ENCODE measurements around the gene FAM107B. TPM values are rescaled to one million over a fixed set of nuclear protein-coding genes. Genes with fewer than 3 reads are reported as not detected.
"Not testable (repeated sequence)": the region's sequence is repeated elsewhere in the genome, so short reads cannot be mapped to it uniquely, and the experiment has no call there.

FAM107B gene
- total RNA-seq, 1 donor = 22.7 TPM

DNA sequence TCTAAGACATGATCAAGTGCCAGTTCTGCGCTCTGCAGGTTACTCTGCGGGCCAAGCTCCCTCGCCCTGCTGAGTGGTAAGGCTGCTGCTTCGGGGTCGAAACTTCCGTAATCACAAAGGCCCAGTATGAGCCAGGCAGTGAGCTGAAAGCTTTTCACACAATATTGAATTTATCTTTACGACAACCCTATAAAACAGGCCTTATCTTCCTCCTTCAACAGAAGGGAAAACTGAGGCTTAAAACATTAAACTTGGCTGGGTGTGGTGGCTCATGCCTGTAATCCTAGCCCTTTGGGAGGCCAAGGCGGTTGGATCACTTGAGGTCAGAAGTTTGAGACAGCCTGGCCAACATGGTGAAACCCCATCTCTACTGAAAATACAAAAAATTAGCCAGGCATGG lies 83.3 kb downstream of the FAM107B start:
- H3K4me3 ChIP-seq (ENCODE audit: low read depth, low read length) = no peak overlapping the region
- TF ChIP-seq, protein P1, sequence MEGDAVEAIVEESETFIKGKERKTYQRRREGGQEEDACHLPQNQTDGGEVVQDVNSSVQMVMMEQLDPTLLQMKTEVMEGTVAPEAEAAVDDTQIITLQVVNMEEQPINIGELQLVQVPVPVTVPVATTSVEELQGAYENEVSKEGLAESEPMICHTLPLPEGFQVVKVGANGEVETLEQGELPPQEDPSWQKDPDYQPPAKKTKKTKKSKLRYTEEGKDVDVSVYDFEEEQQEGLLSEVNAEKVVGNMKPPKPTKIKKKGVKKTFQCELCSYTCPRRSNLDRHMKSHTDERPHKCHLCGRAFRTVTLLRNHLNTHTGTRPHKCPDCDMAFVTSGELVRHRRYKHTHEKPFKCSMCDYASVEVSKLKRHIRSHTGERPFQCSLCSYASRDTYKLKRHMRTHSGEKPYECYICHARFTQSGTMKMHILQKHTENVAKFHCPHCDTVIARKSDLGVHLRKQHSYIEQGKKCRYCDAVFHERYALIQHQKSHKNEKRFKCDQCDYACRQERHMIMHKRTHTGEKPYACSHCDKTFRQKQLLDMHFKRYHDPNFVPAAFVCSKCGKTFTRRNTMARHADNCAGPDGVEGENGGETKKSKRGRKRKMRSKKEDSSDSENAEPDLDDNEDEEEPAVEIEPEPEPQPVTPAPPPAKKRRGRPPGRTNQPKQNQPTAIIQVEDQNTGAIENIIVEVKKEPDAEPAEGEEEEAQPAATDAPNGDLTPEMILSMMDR (IDR thresholded peaks at IDR 0.05; ENCODE audit: insufficient read depth, low read length) = no peak
- DNase-seq (ENCODE audit: low read depth) = no peak

DNA sequence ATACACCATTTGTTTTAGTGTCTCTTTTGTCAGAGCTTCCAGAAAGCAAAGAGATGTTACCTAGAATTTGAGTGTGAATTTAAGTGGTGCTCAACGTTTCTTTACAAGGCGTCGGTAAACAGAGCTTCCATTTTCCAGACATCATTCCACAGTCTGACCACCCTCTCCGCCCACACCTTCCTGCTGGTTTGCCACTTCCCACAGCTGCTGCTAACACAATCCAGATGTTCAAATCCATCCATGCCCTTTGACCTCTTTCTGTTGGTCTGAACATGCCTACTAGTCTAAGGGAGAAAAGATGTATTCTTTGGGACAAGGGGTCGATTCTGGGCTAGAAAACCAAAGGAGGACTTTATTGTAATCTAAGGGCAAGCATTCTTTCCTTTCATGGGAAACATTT lies 86.1 kb downstream of the FAM107B start:
- H3K4me3 ChIP-seq (ENCODE audit: low read depth, low read length) = no peak overlapping the region
- DNase-seq (ENCODE audit: low read depth) = peak; percentile 63
- TF ChIP-seq, protein P1 (IDR thresholded peaks at IDR 0.05; ENCODE audit: insufficient read depth, low read length) = no peak

DNA sequence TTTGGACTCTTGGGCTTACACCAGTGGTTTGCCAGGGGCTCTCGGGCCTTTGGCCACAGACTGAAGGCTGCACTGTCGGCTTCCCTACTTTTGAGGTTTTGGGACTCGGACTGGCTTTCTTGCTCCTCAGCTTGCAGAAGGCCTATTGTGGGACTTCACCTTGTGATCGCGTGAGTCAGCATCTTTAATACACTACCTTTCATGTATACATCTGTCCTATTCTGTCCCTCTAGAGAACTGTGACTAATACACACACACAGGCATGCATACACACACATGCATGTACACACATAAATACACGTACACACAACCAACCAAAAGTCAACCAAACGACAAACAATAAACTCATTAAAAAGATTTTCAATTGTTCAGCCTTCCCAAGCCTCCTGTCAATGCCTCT lies 86.5 kb downstream of the FAM107B start:
- not testable (repeated sequence) for H3K4me3 ChIP-seq (ENCODE audit: low read depth, low read length)
- peak; percentile 15 for DNase-seq (ENCODE audit: low read depth)

DNA sequence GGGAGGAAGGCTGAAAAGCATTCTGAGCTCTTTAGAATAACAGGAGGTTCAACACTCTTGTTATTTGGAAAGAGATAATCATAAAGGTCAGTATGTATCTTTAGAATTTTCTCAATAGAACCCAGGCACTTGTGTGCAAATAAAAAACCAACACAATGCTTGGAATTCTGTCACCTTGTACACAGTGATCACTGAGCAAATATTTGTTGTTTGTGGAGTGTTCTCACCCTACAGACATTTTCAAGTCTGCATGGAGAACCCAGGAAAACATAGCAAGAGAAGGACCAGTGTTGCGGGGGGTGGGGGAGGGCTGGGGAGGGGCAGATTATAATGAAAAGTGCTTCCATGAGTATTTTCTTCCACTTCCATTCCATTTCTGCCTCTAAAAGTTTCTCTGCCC lies 87.4 kb downstream of the FAM107B start:
- no peak overlapping the region for H3K4me3 ChIP-seq (ENCODE audit: low read depth, low read length)
- no peak for DNase-seq (ENCODE audit: low read depth)
- TF ChIP-seq, protein P1 (IDR thresholded peaks at IDR 0.05; ENCODE audit: insufficient read depth, low read length) = no peak

DNA sequence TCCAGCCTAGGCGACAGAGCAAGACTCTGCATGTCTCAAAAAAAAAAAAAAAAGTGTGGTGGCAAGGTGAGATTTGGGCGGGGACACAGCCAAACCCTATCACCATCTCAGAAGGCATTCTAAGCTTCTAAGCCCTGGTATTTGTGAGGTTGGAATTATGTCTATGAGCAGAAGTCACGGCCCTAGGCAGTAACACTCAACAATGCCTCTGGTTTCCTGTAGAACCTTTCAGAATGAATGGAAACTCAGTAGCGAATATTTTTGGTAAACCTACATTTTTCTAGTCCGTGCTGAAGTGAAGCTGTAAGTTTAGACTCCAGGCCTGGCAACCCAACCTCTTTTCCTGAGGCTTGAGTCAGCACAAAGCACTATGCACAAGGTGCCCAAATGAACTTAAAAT lies 88.3 kb downstream of the FAM107B start:
- no peak for DNase-seq (ENCODE audit: low read depth)
- TF ChIP-seq, protein P1 (IDR thresholded peaks at IDR 0.05; ENCODE audit: insufficient read depth, low read length) = no peak
- no peak overlapping the region for H3K4me3 ChIP-seq (ENCODE audit: low read depth, low read length)

DNA sequence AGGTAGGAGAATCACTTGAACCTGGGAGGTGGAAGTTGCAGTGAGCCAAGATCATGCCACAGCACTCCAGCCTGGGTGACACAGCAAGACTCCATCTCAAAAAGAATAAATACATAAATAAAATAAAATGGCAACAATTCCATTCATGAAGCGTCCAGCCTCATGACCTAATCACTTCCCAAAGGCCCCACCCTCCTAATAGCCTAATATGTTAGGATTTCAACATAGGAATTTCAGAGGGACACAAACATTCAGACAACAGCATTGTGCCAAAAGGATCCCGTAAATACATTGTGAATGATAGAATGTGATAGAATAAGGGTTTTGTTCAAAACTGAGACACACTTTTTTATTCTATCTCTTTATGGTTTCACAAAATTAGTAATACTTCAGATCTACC lies 90.3 kb downstream of the FAM107B start:
- peak; percentile 26 for DNase-seq (ENCODE audit: low read depth)

DNA sequence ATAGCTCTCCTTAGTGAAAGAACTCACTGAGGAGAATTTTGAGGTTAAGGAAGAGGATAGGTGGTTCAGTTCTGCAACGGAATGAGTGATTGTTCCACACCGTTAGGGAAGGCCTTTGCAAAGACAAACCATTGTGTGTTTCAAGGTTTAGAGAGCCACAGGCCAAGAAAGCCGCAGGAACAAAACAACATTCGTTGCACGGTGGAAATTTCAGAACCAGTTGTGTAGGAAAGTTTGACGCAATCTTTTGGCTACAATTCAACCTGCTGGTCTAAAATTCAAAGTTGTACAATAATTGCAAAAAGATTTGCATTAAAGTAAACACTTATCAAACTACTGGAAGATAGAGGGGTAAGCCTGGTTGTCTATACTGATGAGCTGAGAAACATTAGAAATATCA lies 91.4 kb downstream of the FAM107B start:
- TF ChIP-seq, protein P1 (IDR thresholded peaks at IDR 0.05; ENCODE audit: insufficient read depth, low read length) = no peak
- DNase-seq (ENCODE audit: low read depth) = no peak
- H3K4me3 ChIP-seq (ENCODE audit: low read depth, low read length) = no peak overlapping the region

More for the DNA sequence above, 90.3 kb downstream of the FAM107B start:
- TF ChIP-seq, protein P1 (IDR thresholded peaks at IDR 0.05; ENCODE audit: insufficient read depth, low read length) = no peak
- H3K4me3 ChIP-seq (ENCODE audit: low read depth, low read length) = no peak overlapping the region
